Activated naive CD8-positive, alpha-beta T cell (primary cell): ENCODE measurements around the gene ATAD3C.

ENCODE experiments used
- H3K27ac Mint-ChIP-seq: one replicate; pipeline ENCODE4 v1.8.0; 2021; ENCODE audit warnings: mixed read lengths
- H3K27me3 Mint-ChIP-seq: one replicate; pipeline ENCODE4 v1.8.0; 2021; ENCODE audit warnings: mixed read lengths
- H3K36me3 Mint-ChIP-seq: one replicate; pipeline ENCODE4 v1.8.0; 2021; ENCODE audit warnings: mixed read lengths
- H3K4me1 Mint-ChIP-seq: one replicate; pipeline ENCODE4 v1.8.0; 2021; ENCODE audit warnings: low read depth, mixed read lengths
- H3K4me3 Mint-ChIP-seq: one replicate; pipeline ENCODE4 v1.8.0; 2021; ENCODE audit warnings: mild to moderate bottlenecking, mixed read lengths
- H3K9me3 Mint-ChIP-seq: one replicate; pipeline ENCODE4 v1.8.0; 2021; ENCODE audit warnings: low read depth, mixed read lengths

The ATAD3C gene

DNA sequence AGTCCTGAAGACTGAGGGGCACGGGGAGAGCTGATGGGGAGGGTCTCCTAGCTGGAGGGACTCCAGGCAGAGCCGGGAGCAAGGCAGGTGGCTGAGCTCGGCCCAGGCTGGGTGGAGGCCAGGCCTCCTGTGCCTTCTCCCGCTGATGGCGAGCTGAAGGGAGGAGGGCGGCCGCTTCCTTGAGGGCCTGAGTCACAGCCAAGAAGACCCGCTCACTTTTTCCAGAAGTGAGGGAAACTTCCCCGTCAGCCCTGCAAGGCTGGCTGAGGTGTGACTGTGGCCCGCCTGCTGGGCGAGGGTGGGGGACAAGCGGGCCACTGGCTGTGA lies 15.7 kb upstream of the ATAD3C start:
- no peaks in the 10 kb centered on the region for H3K27me3 Mint-ChIP-seq
- peaks cover 8% of the 10 kb centered on the region for H3K4me1 Mint-ChIP-seq
- H3K27ac Mint-ChIP-seq, result no peak overlapping the region
- H3K4me3 Mint-ChIP-seq, result no peak overlapping the region
- no peaks in the 10 kb centered on the region for H3K36me3 Mint-ChIP-seq
- no peaks in the 10 kb centered on the region for H3K9me3 Mint-ChIP-seq

DNA sequence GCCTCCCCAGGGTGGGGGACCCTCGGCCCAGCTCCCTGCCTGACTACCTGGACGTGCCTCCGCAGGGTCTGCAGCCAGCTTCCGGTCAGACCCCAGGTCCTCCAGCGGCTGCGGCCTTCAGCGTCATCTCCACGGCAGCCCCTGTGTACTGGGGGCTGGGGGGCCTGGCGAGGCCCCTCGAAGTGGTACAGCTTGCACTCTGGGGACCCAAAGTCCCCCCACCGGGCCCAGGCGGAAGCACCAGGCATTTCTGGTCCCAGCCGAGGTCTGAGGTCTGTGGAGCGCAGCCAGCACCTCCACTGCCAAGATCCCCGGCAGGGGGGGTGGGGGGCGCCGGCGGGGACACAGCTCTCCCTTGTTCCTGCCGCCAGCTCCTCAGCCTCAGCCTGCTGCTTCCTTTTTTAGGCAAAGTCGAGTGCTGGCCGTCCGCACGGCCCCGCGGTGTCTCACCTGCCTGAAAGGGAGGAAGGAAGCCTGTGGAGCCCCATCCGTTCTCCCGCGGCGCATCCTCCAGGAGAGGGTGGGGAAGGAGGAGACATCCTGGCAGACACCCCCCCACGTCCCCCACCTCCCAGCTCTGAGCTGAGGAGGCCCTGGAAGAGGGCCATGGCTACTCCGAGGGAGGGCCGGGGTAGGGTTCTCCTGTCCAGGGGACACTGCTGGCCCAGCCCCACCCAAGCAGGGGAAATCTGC lies 15.2 kb upstream of the ATAD3C start:
- Mint-ChIP-seq H3K4me1 (peaks cover 8% of the 10 kb centered on the region), H3K9me3 (no peaks in the 10 kb centered on the region), H3K27me3 (no peaks in the 10 kb centered on the region), H3K36me3 (no peaks in the 10 kb centered on the region), H3K4me3 (no peak overlapping the region), H3K27ac (no peak overlapping the region)

DNA sequence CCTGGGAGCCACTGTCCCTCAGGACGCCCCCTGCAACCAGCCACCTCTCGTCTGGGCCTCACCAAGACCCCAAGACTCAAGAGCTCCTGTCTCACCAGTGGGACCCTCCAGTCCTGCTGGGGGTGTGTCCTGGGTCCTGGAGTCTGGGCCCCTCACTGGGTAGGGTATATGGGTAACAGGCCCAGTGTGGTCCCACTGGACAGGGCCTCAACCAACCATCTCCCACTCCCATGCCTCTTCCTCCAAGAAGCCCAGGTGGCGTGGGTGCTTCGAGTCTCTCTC lies 14.7 kb upstream of the ATAD3C start:
- Mint-ChIP-seq H3K27ac (no peak overlapping the region), H3K36me3 (no peaks in the 10 kb centered on the region), H3K27me3 (no peaks in the 10 kb centered on the region), H3K4me3 (peak overlapping the region; percentile 54), H3K4me1 (peaks cover 8% of the 10 kb centered on the region), H3K9me3 (no peaks in the 10 kb centered on the region)

DNA sequence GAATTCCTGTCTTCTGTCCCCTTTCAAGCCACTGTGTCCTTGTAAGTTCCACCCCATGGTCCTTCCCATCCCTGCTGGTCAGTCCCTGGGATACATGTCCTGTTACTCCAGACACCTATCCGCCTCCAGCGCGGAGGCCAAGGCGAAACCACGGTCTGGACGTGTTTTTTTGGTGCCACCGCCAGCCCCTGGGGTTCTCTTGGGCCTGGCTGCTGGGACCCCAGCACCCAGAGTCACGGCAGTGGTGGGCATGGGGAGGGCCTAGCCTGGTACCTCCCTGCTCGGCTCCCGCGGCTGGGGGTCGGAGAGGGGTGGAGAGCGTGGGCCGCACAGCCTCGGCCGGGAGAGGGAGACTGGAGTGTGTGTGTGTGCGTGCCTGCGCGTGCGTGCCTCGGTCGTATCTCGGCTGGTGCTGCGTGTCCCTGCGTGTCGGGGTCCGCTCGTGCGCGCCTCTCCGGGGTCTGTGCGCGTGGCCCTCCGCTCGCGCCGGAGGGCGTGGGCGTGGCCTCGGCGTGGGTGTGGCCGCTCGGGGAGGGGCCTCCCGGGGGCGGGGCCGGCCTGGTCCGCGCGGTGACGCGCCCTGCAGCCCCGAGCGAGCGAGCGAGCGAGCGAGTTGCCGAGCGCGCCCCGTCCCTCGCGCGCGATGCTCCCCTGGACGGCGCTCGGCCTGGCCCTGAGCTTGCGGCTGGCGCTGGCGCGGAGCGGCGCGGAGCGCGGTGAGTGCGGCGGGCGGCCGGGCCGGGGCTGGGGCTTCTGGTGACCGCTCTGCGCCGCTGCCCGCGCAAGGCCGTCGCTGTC lies 14.2 kb upstream of the ATAD3C start, which contains the start of gene VWA1:
VWA1 (plus strand) TSS at position 585 of the 798 bp plus-strand sequence; CDS start at position 644, 59 bp downstream.
- Mint-ChIP-seq H3K9me3 (no peaks in the 10 kb centered on the region), H3K36me3 (no peaks in the 10 kb centered on the region), H3K27me3 (no peaks in the 10 kb centered on the region), H3K27ac (no peak within 1 kb of the TSS), H3K4me3 (peak within 1 kb of the TSS; percentile 67), H3K4me1 (peaks cover 8% of the 10 kb centered on the region)

DNA sequence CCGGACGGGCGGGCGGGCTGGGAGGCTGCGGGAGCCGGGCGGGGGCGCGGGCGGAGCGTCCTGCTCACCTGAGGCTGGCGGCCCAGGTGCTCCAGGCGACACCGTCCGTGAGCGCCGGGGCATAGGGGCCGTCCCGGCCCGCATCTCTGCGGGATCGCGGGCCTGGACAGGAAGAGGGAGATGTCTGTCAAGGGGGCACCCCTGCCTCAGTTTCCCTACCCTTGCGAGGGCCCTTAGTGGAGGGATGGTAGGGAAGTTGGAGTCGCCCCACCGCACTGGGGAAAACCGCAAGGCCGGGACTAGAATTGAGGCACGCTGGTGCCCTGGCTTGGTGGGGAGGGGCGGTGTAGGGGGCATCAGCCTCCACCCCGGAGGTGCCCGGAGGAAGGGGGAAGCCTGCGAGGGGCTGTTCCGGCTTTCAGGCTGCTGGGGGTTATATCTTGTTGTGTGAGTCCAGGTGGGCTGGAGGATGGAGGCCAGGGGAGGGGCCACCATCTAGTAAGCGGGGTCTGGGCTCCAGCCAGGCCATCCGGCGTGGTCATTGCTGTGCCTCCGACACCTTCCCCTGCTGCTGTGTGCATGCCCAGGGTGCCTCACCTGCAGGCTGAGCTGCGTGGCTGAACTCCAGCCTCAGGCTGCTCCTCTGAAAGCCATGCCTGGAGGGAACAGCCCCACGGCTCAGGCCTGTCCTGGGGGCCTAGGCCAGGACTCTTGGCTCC lies 13.4 kb upstream of the ATAD3C start:
- Mint-ChIP-seq H3K4me3 (peak overlapping the region; percentile 67), H3K36me3 (no peaks in the 10 kb centered on the region), H3K27me3 (no peaks in the 10 kb centered on the region)

DNA sequence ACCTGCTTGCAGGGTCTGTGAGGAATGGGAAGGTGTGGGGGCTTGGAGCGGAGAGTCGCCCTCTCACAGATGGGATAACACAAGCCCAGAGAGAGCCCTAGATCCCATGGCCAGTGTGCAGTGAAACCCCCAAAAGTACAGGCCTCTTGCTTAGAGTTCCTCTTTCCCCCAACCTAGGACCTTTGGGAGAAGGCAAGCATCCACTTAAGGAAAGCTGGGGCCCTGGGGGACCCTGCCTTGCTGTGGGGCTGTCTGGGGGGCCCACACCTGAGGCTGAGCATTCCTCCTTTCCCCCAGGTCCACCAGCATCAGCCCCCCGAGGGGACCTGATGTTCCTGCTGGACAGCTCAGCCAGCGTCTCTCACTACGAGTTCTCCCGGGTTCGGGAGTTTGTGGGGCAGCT lies 12.9 kb upstream of the ATAD3C start:
- no peaks in the 10 kb centered on the region for H3K36me3 Mint-ChIP-seq
- peak overlapping the region; percentile 67 for H3K4me3 Mint-ChIP-seq
- peaks cover 11% of the 10 kb centered on the region for H3K4me1 Mint-ChIP-seq
- H3K27me3 Mint-ChIP-seq, result no peaks in the 10 kb centered on the region
- H3K9me3 Mint-ChIP-seq, result no peaks in the 10 kb centered on the region
- no peak overlapping the region for H3K27ac Mint-ChIP-seq

More for the DNA sequence above, 13.4 kb upstream of the ATAD3C start:
- H3K4me1 Mint-ChIP-seq, result peaks cover 11% of the 10 kb centered on the region
- H3K9me3 Mint-ChIP-seq, result no peaks in the 10 kb centered on the region
- H3K27ac Mint-ChIP-seq, result no peak overlapping the region

DNA sequence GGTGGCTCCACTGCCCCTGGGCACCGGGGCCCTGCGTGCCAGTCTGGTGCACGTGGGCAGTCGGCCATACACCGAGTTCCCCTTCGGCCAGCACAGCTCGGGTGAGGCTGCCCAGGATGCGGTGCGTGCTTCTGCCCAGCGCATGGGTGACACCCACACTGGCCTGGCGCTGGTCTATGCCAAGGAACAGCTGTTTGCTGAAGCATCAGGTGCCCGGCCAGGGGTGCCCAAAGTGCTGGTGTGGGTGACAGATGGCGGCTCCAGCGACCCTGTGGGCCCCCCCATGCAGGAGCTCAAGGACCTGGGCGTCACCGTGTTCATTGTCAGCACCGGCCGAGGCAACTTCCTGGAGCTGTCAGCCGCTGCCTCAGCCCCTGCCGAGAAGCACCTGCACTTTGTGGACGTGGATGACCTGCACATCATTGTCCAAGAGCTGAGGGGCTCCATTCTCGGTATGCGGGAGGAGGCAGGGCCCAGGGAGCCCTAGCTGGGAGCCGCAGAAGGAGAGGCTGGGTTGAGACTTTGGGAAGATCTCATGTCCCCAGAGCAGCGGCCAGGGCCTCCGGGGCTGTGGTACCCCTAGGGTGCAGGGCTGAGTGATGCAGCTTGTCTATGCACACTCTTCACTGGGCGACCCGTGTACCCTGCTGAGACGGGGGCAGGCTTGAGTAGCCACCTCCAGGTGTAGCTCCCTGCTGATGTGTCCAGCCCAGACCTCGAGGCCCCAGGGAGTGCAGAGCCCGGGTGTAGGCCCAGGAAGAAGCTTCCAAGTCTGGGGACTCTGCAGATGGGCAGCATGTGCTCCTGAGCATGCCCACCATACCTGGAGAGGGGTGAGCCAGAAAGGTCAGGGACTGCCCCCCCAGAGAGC lies 12.2 kb upstream of the ATAD3C start:
- Mint-ChIP-seq H3K36me3 (no peaks in the 10 kb centered on the region), H3K27ac (no peak overlapping the region), H3K9me3 (no peaks in the 10 kb centered on the region), H3K4me3 (no peak overlapping the region), H3K4me1 (peaks cover 11% of the 10 kb centered on the region), H3K27me3 (no peaks in the 10 kb centered on the region)

DNA sequence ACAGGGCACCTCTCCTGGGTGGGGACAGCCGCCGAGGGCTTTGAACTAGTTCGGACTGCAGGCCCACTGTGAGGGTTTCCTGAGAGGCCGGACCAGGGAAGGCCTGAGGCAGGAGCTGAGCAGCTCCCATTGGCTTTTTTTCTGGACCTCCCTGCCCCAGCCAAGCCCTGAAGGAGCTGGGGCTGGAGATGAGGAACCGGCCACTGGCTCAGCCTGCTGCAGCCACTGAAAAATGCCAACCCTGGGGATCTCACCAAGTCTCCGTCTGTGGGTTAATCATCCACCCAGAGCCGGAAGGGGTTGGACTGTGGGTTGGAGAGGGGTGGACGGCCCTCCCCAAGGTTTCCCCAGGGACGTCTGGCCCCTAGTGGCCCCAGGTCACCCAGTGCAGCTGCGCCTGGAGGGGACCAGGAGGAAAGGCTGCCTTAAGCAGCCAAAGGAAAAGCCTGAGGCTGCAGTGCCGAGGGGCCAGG lies 11.5 kb upstream of the ATAD3C start:
- no peaks in the 10 kb centered on the region for H3K27me3 Mint-ChIP-seq
- H3K9me3 Mint-ChIP-seq, result no peaks in the 10 kb centered on the region
- H3K4me3 Mint-ChIP-seq, result no peak overlapping the region
- no peaks in the 10 kb centered on the region for H3K36me3 Mint-ChIP-seq
- peaks cover 11% of the 10 kb centered on the region for H3K4me1 Mint-ChIP-seq
- no peak overlapping the region for H3K27ac Mint-ChIP-seq

DNA sequence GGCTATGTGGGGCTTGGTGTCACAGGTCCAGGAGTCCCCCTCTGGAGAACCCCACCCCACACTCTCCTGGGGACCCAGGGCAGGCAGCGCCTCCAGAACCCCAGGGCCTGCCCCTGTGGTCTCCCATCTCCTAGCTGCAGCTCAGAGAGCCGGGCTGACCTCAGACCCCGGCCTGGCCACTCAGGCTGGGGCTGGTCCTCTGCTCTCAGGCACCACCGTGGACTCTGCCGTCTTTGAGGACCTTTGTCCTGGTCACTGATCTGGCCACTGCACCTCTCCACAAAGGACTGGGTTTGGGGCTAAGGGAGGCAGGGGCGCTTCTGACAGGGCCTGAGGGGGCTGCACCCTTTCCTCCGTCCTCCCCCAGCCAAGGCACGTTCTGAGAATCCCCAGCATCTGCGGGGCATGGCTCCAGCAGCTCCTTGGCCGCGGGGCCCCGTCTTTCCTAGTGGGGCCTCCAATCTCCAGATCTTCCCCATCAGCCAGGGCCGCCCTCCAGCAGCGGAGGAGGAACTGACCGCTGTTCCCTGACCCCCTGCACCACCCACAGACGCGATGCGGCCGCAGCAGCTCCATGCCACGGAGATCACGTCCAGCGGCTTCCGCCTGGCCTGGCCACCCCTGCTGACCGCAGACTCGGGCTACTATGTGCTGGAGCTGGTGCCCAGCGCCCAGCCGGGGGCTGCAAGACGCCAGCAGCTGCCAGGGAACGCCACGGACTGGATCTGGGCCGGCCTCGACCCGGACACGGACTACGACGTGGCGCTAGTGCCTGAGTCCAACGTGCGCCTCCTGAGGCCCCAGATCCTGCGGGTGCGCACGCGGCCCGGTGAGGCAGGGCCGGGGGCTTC lies 10.7 kb upstream of the ATAD3C start:
- no peaks in the 10 kb centered on the region for H3K27me3 Mint-ChIP-seq
- no peak overlapping the region for H3K4me3 Mint-ChIP-seq
- no peak overlapping the region for H3K27ac Mint-ChIP-seq
- H3K36me3 Mint-ChIP-seq, result no peaks in the 10 kb centered on the region
- H3K4me1 Mint-ChIP-seq, result peaks cover 11% of the 10 kb centered on the region
- no peaks in the 10 kb centered on the region for H3K9me3 Mint-ChIP-seq

DNA sequence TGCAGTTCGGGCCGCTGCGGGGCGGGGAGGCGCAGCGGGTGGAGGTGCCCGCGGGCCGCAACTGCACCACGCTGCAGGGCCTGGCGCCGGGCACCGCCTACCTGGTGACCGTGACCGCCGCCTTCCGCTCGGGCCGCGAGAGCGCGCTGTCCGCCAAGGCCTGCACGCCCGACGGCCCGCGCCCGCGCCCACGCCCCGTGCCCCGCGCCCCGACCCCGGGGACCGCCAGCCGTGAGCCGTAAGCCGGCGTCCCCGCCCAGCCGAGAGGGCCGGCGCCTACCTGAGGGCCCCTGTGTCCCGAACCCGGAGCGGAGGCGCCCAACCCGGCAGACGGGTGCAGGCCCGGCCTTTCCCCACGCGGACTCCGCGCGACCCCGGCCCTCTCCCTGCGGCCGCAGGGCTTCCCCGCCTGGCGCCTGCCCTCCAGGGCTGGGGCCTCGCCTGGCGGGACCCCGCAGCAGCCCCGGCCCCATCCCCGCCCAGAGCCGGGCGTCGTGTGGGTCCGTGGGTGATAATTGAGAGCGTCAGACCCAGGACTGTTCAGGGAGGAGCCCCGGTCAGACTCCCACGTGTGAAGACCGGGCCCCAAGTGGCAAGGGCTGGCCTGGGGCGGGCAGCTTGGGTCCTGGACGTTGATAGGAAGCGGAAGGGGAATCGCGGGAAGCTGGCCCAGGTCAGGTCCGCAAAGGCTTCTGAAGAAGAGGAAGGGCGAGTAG lies 9.8 kb upstream of the ATAD3C start:
- Mint-ChIP-seq H3K27me3 (no peaks in the 10 kb centered on the region), H3K27ac (no peak overlapping the region), H3K4me3 (no peak overlapping the region), H3K4me1 (peaks cover 11% of the 10 kb centered on the region), H3K9me3 (no peaks in the 10 kb centered on the region), H3K36me3 (no peaks in the 10 kb centered on the region)

DNA sequence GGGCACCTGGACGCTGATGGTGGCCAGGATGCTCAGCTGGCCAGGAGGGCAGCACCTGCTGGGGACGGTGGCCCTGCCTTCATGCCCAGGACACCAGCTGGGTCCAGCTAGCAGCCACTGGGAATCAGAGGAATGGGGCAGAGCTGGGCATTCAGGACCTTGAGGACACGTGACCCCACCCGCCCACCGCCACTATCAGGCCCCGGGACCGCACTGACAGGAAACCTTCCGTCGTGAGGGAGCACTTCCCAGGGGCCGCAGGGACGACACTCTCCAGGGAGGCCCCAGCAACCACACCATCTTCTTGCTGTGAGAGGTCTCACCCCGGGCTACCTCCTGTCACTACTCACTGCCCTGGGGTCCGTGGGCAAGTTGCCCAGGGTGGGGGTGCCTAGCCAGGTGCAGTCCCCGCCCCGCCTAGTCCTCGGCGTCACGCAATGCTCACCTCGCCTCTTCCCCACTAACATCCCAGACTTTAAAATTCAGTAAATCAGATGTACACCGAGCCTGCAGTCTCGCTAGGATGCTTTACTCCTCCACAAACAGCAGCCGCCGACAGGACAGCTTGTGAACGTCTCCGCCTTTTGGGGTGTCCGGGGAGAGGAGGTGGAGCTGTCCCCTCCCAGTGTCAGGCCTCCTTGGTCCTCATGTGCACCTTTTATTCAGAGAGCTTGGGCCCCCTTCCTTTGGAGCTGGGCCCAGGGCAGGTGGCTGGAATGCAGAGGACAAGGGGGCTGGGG lies 9.1 kb upstream of the ATAD3C start:
- H3K4me1 Mint-ChIP-seq, result peaks cover 6% of the 10 kb centered on the region
- no peaks in the 10 kb centered on the region for H3K9me3 Mint-ChIP-seq
- no peaks in the 10 kb centered on the region for H3K36me3 Mint-ChIP-seq
- H3K27me3 Mint-ChIP-seq, result no peaks in the 10 kb centered on the region
- H3K27ac Mint-ChIP-seq, result no peak overlapping the region
- H3K4me3 Mint-ChIP-seq, result no peak overlapping the region

DNA sequence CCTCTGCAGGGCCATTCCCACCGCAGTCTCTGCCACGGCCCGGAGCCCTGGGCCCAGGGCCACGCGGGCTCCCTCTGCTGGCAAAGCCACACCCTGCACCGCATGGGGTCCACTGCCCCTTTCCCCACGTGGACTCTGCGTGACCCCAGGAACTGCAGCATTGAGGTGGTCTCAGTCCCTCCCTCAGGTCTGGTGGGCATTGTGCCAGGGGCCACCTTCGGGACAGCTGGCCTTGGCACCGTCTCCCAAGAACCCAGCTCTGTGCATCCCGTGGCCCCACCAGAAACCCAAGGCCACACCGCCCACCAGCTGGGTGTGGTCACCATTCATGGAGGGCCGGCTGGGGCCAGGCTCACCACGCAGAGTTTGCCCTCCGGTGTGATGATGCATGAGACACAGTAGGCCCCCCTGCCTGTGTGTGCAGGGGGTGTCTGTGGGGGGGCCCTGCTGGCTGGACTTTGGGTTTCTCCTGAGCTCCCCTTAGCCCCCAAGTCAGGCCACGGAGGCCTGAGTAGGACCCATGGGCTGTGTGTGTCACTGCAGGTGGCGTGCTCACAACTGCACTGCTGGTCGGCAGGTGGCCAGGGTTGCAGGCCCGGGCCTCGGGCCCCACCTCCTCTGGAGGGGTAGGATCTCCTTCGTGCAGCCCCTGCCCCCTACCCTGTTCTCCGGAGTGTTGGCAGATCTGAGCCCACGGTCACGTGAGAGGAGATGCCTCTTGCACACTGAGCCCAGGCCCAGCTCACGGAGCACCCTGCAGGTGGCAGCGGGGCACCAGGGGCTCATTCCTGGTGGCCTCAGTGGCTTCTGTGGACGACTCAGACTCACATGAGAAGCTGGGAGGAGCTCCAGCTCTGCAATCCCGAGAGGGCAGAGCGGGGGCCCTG lies 8.2 kb upstream of the ATAD3C start:
- Mint-ChIP-seq H3K9me3 (no peaks in the 10 kb centered on the region), H3K4me3 (no peak overlapping the region), H3K4me1 (peaks cover 5% of the 10 kb centered on the region), H3K27me3 (no peaks in the 10 kb centered on the region), H3K27ac (no peak overlapping the region), H3K36me3 (no peaks in the 10 kb centered on the region)
